GM18907 (cell line): Measurements from ENCODE around the gene MEAF6.
"Not testable (repeated sequence)": the region's sequence is repeated elsewhere in the genome, so short reads cannot be mapped to it uniquely, and the experiment has no call there.

ENCODE experiments used
- ATAC-seq: cut with Tn5 transposase; IDR thresholded peaks from one replicate; pipeline ENCODE4 v1.9.1; 2021; ENCODE audit warnings: mild to moderate bottlenecking, moderate library complexity; ENCODE audit not compliant: unreplicated experiment

Gene MEAF6

GRCh38 chr1:37532418-37533156 lies 18.0 kb upstream of the MEAF6 start:
- not testable (repeated sequence) for ATAC-seq

- ATAC-seq = not testable (repeated sequence)
Observed at GRCh38 chr1:37529888-37530287, 15.3 kb upstream of the MEAF6 start.

GRCh38 chr1:37519613-37520012 lies 5.0 kb upstream of the MEAF6 start:
- no peak for ATAC-seq

GRCh38 chr1:37518929-37519328 lies 4.4 kb upstream of the MEAF6 start:
- not testable (repeated sequence) for ATAC-seq

DNA sequence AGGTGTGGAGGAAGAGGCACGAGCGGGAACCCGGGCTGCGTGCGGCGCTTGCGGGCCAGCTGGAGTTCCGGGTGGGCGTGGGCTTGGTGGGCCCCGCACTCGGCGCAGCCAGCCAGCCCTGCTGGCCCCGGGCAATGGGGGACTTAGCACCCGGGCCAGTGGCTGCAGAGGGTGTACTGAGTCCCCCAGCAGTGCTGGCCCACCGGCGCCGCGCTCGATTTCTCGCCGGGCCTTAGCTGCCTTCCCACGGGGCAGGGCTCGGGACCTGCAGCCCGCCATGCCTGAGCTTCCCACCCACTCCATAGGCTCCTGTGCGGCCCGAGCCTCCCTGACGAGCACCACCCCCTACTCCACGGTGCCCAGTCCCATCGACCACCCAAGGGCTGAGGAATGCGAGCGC lies 3.7 kb upstream of the MEAF6 start:
- not testable (repeated sequence) for ATAC-seq

DNA sequence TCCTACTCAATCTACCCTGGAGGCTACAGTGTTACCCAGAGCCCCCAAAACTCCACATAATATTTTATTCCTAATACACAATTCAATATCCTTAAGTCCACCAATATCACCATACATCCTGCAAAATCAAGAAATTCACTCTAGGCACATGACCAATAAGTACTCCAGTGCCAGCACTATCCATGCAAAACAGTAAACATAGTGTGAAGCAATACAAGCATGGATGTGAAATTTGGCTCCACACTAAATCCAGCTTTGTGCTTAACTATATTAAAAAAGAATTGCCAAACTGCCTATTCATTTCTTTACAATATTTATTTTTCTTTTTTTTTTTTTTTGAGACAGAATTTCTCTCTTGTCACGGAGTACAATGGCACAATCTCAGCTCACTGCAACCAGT lies 3.0 kb upstream of the MEAF6 start:
- ATAC-seq = no peak

DNA sequence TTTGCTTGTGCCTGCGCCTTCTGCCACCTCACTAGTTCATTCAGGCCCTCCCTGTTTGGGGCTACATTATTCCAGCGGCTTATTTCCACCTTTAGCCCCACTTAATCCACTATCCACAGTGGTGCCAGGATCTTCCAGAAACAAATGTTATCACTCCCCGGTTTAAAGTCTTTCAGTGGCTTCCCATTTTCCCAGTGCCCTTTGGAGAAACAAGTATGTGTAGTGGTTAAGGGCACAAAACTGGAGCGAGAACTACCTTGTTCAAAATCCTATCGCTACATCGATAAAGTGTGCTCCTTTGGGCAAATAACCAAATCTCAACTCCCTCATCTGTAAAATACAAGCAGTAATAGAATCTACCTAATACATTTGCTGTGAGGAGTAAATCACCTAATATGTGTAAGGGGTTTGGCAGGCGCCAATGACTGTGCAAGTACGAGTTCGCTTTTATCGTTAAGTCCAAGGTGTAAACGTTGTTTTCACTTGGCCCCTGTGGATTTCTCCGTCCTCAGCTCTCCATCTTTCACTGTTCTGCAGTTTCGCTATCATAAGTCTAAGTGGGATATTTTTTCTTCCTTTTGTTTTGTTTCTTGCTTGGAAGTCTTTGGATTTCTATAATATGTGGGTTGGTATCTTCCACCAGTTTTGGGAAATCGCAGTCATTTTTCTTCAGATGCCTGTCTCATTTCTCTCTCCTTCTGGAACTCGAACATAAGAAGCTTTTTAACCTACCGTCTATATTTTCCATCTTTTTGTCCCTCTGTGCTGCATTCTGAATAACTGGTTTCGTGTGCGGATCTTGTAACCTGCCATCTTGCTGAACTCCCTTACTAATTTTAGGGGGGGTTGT lies 844 bp upstream of the MEAF6 start:
- no peak for ATAC-seq

- peak; percentile 29 for ATAC-seq
Observed at GRCh38 chr1:37513795-37514349, 694 bp downstream of the MEAF6 start.

DNA sequence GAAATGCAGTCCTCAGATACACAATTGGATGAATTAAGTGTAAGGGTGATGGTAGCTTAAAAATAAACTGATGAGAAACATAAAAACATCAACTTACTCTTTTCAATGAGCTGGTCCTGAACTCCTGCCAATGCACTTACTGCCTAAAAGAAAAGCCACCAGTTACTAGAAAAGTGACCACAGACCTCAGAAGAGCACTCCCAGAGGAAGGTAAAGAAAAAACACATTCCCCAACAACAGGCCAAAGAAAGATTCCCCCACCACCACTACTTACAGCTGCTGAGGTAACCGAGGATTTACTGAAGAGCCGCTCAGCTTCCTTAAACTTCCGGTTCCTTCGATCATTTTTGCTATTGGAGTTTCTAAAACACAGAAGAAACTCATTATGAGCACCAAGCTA lies 5.4 kb downstream of the MEAF6 start:
- ATAC-seq = no peak

DNA sequence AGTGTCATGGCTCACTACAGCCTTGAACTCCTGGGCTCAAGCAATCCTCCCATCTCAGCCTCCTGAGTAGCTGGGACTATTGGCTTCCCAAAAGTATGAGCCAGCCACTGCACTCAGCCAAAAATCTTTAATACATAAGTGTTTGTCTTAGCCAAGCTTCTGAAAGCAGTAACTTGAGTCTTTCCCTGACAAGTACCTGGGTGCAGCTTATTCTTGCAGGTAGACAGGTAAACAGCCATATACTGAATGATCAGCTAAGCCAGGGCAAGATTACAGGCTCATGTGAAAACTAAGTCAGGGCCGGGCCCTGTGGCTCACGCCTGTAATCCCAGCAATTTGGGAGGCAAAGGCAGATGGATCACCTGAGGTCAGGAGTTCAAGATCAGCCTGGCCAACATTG lies 7.8 kb downstream of the MEAF6 start:
- ATAC-seq = no peak

DNA sequence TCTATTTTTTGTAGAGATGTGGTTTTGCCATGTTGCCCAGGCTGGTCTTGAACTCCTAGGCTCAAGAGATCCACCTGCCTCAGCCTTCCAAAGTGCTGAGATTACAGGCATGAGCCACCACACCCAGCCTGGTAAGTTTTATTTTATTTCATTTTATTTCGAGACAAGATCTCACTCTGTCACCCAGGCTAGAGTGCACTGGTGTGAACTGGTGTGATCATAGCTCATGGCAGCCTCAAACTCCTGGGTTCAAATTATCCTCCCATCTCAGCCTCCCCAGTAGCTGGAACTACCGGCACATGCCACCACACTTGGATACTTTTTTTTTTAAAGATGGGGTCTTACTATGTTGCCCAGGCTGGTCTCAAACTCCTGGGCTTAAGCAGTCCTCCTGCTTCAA lies 11.8 kb downstream of the MEAF6 start:
- ATAC-seq = not testable (repeated sequence)

- no peak for ATAC-seq
Observed at GRCh38 chr1:37502104-37502503, 12.5 kb downstream of the MEAF6 start.

DNA sequence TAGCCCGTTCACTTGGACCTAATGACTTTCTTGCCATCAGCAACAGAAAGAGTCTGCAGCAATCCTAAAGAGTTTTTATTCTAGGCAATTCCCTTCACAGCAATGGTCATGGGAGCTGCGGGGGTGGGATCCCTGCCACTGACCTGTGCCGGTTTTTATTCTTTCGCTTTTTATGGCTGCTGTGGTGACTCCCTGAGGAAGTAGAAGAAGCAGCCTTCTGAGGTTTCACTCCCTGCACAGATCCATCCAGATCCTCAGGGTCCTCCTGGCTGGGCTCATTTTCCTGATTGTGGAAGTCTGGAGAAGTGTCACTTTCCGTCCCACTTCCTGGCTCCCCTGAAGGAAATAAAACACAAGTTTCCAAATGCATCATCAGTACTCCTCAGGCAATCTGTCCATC lies 12.9 kb downstream of the MEAF6 start:
- ATAC-seq = no peak

DNA sequence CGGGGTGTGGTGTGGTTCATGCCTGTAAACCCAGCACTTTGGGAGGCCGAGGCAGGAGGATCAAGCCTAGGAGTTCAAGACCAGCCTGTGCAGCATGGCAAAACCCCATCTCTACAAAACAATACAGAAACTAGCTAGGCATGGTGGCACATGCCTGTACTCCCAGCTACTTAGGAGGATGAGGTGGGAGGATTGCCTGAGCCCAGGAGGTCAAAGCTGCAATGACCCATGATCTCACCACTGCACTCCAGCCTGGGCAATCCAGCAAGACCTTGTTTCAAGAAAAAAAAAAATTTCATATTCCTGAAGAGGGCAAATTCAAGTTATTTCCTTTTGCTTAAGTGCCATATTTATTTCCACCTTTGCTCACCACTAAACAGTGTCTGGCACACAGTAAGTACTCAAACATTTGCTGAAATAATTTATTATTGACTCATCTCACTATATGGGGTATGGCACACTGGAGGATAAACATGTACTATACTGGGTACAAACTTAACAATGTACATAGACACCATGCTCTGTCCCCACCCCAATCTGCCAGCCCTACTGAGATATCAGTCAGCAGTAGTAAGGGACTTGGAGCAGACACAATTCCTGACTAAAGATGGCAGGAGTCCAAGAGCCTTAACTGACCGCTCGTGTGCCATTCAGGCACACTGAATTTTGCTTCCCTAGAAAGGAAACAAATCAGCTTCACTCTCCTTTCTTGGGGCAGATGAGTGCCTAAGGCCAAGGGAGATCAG lies 15.5 kb downstream of the MEAF6 start:
- ATAC-seq = no peak

DNA sequence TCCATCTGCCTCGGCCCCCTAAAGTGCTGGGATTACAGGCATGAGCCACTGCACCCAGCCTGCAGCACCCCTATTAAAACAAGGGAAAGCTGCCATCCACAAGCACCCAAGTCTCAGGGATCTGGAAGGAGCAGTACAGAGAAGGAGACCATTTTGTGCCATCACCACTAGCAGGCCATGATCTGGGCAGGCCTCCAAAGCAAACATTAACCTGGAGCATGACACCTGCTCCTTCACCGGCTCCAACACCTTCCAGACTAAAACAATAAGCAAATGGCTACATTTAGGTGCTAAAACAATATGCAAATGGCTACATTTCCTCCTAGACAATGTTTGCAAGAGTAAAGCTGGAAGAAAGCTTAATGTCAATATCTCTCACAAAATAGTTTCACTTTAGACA lies 16.7 kb downstream of the MEAF6 start:
- ATAC-seq = no peak

DNA sequence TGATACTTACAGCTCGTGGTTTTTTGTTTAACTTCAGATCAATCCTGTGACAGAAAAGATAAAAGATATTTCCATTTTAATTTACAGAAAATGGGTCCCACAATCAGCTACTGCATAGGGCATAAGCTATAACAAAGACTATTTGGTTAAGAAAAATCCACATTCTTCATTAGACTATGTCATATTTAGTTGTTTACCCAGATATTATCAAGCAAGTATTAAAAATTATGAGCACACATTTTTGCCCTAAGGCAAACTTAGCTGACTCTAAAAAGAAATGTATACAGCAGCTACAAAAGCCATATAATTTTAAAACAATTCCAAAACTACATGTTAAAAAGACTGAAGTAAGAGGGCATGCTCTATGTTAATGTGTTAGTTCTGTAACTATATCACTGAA lies 18.7 kb downstream of the MEAF6 start:
- no peak for ATAC-seq

DNA sequence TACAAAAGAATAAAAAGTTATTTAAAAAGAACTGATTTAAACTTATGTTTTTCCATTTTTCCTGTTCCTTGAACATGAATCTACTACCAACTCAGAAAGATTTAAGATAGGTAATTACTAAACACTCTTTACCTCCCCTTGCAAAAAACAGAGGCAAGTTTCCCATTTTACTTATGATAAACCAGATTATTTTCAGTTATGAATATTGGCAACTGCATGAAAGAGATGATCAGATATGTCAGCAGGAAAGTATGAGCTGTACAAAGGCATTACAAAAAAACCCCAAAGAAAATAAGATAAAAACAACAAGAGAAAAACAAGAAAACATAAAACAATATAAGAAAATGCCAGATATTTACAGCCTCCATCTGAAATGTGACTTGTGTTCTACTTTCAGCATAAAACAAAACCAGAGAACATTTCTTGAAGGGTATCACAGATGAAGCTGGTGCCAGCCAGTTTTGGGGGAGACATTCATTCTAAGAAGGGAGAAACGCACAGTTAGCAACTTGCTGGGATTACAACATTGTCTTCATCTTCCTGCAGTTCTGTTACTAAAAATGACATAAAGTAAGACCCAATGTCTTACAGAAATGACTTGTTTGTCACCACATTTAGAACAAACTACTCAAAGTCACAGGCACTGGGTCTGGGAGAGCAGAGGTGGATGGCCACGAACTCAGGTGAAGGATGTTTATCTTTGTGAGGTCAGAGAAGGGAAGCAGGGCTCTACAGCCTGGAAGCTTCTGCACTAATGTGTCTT lies 21.0 kb downstream of the MEAF6 start:
- ATAC-seq = no peak

- no peak for ATAC-seq
Observed at GRCh38 chr1:37487619-37487984, 27.0 kb downstream of the MEAF6 start.

DNA sequence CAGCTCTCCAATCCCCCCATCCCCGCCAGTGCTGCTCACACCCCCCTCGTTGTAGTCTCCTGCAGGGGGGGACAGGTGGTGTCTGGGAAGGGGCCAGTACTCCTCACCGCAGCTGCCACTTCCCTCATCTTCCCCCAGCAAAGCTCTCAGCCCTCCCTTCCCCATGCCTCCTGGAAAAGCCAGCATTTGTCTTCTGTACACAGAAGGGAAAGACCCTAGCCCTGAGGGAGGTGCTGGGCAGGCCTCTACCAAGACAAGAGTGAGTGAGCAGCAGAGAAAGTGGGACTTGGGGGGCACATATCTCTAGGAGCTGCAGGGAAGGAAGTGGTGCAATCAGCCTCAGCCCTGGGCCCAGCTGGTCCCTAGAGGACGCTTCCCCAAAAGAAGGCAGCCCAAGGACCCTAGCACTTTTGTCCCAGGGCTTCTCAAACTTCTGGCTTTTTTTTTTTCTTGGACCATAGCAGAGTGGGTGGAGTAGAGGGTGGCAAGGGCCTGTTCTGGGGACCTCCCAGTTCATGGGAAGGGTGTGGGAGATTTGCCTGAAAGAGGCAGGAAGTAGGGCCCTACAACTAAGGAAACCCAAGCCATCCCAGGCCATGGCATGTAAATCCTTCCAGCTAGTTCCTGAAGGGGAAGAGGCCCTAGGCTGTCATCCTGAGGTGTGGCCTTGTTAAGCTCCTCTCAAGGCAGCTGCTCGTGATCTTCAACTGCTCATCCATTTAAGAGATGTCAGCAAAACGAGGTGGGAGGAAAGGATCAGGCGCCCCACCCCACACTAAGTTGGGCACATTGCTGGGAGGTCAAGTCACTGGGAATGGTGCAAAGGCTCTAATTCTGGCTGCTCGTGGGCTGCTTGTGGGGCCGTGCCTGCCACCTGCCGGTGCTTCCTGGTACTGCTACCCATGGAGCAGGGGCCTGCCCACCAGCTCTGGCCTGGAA lies 27.6 kb downstream of the MEAF6 start:
- ATAC-seq = no peak
